ENCODE data around the gene DSG1.
"Not testable (repeated sequence)": the region's sequence is repeated elsewhere in the genome, so short reads cannot be mapped to it uniquely, and the experiment has no call there.

DSG1 gene

GRCh38 chr18:31317860-31318259 is at the start of gene DSG1:
Gene DSG1, plus strand, starts transcription at chr18:31318160. Its CDS starts 141 bp downstream, at chr18:31318301.
- DNase-seq: no peak

GRCh38 chr18:31268985-31269406 is 49.0 kb upstream of the DSG1 start:
- no peak for DNase-seq

- no peak for DNase-seq
These were observed 48.4 kb upstream of the DSG1 start for GRCh38 chr18:31269566-31269965.

GRCh38 chr18:31270578-31270977 is 47.4 kb upstream of the DSG1 start:
- no peak for DNase-seq

GRCh38 chr18:31273812-31274527 is 44.0 kb upstream of the DSG1 start:
- no peak for DNase-seq

GRCh38 chr18:31274931-31275330 is 43.0 kb upstream of the DSG1 start:
- no peak for DNase-seq

- peak; percentile 33 for DNase-seq
These were observed 42.1 kb upstream of the DSG1 start for GRCh38 chr18:31275722-31276463.

- DNase-seq: no peak
These were observed 39.3 kb upstream of the DSG1 start for GRCh38 chr18:31278609-31279071.

GRCh38 chr18:31280502-31280901 is 37.5 kb upstream of the DSG1 start:
- DNase-seq: no peak

- DNase-seq: no peak
These were observed 36.5 kb upstream of the DSG1 start for GRCh38 chr18:31281437-31281836.

GRCh38 chr18:31289446-31289845 is 28.5 kb upstream of the DSG1 start:
- not testable (repeated sequence) for DNase-seq

GRCh38 chr18:31291688-31292087 is 26.3 kb upstream of the DSG1 start:
- no peak for DNase-seq

GRCh38 chr18:31294199-31294747 is 23.7 kb upstream of the DSG1 start:
- no peak for DNase-seq

GRCh38 chr18:31297248-31297647 is 20.7 kb upstream of the DSG1 start:
- DNase-seq: no peak

- DNase-seq: no peak
These were observed 16.7 kb upstream of the DSG1 start for GRCh38 chr18:31301201-31301655.

GRCh38 chr18:31302991-31303390 is 15.0 kb upstream of the DSG1 start:
- no peak for DNase-seq

- no peak for DNase-seq
These were observed 14.2 kb upstream of the DSG1 start for GRCh38 chr18:31303771-31304170.

- DNase-seq: no peak
These were observed 8.8 kb upstream of the DSG1 start for GRCh38 chr18:31309115-31309514.

- DNase-seq: no peak
These were observed 986 bp upstream of the DSG1 start for GRCh38 chr18:31316974-31317373.

GRCh38 chr18:31321719-31322118 is 3.8 kb downstream of the DSG1 start:
- no peak for DNase-seq

GRCh38 chr18:31325051-31325450 is 7.1 kb downstream of the DSG1 start:
- DNase-seq: no peak

- no peak for DNase-seq
These were observed 12.0 kb downstream of the DSG1 start for GRCh38 chr18:31329787-31330438.

- no peak for DNase-seq
These were observed 25.5 kb downstream of the DSG1 start for GRCh38 chr18:31343454-31343853.

Data from SIG-M5 (cell line).